Activated CD4-positive, alpha-beta T cell treated with anti-CD3 and anti-CD28 coated beads, Interleukin-2, Interleukin-4, amounts not matched to agents 100 ng/mL and 50 ng/mL, durations not matched to agents 16 hours and 8 hours (primary cell): ENCODE results near the gene MAD1L1.

Source experiments
- DNase-seq: peaks from one replicate; pipeline ENCODE4 v3.0.0-alpha.2; 2020; ENCODE audit warnings: low spot score

Gene MAD1L1

GRCh38 chr7:2139004-2139699 lies 93.6 kb downstream of the MAD1L1 start:
- no peak for DNase-seq

DNA sequence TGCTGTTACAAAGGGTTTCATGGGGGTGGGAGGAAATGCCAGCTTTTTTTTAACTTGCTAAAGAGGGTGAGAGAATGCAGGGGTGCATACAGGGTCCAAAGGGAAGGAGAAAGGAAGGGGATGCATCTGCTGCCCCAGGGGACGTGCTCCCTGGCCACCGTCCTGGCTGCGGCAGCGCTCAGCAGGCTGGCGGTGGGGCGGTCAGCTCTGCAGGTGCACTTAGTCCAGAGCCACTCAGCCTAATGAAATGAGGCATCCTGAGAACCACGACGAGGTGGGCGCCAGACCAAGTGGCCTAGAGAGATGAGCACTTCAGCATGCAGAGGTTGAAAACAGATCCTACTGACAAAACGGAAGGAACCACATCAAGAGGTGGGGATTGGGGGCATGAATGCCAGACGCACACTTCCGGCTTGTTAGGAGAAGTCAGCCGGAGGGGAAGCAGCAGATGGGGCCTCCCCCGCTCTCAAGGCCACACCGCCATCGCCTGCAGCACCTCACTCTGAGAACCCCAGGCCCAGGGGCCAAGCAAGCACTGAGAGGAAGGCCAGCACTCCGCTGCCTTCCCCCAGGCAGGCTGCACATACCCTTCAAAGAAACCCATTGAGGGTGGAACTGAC lies 94.5 kb downstream of the MAD1L1 start:
- DNase-seq, result peak; percentile 6

DNA sequence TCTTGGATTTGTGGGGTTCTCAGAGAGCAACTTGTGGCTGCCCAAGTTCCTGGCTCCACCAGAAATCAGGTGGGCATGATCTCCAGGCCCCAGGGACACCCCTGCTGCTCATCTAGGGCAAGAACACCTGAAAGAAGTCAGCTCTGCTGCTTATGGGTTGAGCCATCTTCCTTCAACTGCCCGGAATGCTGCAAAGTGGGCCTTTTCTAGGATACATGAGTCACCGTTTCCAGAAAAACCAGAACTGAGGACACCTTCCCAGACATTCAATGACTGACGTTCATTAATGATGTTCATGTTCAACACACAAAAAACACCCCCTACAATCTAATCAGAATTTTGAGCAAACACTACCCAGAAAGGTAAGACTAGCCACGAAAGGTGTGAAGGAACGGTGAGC lies 98.0 kb downstream of the MAD1L1 start:
- DNase-seq, result no peak

- no peak for DNase-seq
These were observed 100.5 kb downstream of the MAD1L1 start for GRCh38 chr7:2132243-2132642.

GRCh38 chr7:2131800-2132199 lies 100.9 kb downstream of the MAD1L1 start:
- DNase-seq, result no peak

DNA sequence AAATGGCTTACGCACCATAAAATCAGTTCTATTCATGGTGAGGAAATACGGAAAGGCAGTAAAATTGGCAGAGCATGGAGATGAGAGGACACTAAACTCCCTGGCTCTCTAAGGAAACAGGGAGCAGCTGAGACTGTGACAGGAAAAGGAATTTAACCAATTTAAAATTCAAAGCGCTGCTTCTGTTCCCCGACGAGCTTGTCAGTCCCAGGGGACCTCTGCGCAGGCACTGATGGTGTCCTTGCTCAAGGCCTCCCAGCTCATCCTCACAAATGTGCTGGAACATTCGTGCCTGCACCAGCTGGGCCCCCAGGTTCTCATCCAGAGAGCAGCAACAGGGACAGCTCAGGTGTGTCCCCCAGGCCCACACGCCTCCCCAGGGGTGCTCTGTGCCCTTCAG lies 101.4 kb downstream of the MAD1L1 start:
- no peak for DNase-seq

- DNase-seq, result no peak
These were observed 102.7 kb downstream of the MAD1L1 start for GRCh38 chr7:2130096-2130375.

- DNase-seq, result no peak
These were observed 103.2 kb downstream of the MAD1L1 start for GRCh38 chr7:2129323-2130095.

- no peak for DNase-seq
These were observed 104.0 kb downstream of the MAD1L1 start for GRCh38 chr7:2128601-2129322.

DNA sequence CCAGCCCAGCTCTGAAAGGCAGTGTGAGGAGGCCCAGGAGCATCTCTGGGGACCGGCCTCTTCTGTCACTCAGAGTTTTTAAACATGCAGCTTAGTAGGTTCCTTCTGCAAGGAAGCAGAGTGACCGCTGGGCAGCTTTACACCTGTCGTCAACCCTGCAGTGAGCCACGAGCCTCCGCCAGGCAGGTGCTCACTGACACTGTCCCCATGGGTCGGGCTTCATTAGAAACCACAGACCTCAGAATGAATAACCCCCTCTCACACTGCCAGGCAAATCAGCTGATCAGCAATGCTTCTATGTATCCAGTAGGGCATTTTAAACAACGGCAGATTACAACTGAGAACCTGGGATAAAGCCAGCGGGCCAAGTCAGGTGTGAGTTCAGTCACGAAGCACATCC lies 106.1 kb downstream of the MAD1L1 start:
- no peak for DNase-seq

GRCh38 chr7:2125931-2126330 lies 106.8 kb downstream of the MAD1L1 start:
- no peak for DNase-seq

DNA sequence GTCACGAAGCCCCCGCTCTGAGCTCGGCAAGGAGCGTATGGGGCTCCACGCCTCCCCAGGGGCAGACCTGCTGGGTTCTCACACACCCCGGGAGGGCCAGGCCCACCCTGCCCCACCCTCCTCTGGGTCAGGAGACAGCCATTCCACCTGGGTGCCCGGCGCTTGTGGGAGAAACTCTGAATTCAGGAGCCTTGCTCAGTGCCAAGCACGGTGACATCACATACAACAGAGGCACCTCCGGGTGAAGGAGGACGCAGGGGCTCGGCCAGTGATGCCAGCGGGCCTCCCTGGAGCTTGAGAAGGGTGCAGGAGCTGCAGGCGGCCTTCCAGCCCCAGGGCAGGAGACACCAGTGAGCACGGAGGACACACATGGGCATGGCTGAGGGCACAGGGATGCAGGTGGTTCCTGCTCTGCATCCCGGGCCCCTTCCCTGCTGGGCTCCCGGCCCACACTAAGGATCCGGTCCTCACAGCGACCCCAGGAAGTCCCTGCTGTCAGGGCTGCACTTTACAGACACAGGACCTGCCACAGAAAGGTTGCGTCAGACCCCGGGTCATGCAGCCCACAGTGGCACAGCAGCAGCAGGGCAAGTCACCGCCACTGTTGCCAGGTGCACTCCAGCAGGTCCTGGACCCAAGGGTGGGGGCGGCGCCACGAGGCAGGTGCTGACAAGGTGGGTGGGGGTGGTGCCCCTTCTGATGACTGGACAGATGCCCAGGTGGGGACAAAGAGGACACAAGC lies 108.0 kb downstream of the MAD1L1 start:
- DNase-seq, result no peak

GRCh38 chr7:2123916-2124315 lies 108.8 kb downstream of the MAD1L1 start:
- DNase-seq, result no peak

- no peak for DNase-seq
These were observed 109.4 kb downstream of the MAD1L1 start for GRCh38 chr7:2123360-2123759.

DNA sequence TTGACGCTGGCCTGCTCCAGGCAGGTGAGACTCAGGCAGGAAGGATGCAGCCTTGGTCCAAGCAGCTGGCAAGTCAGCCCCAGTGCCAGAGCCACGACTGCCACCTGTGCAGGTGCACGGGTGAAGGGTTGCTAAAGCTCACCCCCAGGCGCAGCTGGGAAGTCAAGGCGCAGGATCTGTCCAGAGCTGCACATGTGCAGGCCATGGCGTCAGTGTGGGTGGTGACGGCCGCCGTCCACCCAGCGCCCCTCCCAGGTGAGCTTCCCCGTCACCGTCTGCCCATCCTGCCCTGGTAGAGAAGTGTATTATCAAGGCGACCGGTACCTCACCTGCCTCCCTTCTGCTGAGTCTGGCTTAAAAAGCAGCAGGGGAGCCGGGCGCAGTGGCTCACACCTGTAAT lies 110.1 kb downstream of the MAD1L1 start:
- no peak for DNase-seq

DNA sequence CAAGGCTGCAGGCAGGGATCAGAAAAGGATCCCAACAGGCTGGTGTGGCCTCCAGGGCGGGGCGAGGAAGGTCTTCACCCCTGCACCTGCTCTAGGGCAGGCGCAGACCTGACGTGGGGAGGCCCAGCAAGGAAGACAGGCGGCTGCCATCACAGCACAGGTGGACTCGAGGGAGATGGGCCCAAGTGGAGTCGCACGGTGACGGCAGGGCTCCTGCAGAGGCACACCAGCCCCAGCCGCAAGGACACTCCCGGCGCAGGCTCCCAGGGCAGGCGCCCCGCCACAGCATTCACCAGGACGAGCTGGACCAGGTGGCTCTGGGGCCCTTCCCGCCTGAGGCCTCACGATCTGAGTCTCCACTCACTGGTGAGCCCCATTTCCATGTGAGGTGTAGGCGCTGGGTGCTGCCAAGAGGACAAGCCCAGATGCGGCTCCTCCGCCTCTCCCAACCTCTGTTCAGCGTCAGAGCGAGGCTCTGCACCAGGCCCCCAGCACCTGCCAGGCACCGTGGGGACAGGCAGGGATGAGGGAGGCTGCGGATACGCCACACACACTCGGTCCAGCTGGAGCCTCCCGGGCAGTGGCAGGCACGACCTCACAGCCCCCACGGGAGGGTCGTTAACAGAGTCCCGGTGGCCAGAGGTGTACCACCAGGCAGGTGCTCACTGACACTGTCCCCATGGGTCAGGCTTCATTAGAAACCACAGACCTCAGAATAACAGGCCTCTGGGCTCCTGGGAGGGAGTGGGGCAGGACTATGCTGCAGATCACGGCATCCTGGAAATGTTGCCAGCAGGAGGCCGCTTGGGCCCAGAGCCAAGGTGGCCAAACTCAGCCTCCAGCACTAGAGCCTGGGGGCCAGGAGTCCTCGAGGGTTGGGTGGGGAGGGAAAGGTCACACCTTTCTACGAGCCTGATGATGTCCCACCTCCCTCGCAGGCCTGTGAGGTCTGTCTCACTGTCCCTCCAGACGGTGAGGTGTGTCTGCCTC lies 111.6 kb downstream of the MAD1L1 start:
- no peak for DNase-seq

DNA sequence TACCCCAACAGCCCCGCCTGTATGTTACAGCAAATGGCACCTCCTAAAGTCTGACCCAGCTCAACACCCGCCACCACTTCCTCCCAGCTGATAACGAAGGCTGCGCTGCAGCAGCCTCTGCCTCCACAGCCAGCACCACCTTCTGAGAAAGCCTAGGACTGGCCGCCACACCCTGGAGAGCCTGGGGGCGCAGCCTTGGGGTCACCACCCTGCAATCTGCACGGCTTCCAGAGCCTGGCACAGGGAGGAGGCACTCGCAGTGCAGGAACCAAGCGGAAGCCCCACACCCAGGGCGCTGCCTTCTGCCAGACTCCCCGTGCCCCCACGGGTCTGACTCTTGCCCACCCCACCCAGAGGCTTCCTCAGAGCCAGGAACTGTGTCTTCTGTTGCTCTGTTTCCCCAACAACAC lies 112.5 kb downstream of the MAD1L1 start:
- peak; percentile 52 for DNase-seq

DNA sequence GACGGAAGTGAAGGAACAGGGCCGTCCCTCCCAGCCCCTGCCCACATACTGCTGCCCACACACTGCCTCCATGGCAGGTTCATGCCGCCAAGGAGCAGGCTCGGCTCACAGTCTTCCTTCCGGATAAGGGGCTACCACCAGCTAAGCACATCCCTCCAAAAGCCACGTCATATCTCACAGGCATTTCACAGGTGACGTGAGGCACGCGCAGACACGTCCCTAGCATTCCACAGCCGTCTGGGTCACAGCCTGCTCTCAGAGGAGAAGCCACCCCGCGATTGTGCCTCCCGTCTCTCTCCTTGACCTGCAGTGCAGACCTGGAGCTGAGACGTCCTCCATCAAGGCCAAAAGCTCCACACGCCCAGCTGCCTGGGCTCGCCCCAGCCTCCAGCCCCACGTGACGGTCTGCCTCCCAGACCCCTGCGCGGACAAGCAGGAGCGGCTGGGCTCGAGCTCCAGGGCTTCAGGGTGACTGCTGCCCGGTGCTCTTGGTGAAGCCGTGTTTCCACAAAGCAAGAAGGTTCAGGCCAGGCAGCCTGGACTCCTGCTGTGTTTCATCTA lies 114.0 kb downstream of the MAD1L1 start:
- no peak for DNase-seq

GRCh38 chr7:2118056-2118455 lies 114.7 kb downstream of the MAD1L1 start:
- no peak for DNase-seq

- DNase-seq, result no peak
These were observed 115.1 kb downstream of the MAD1L1 start for GRCh38 chr7:2117646-2118045.
